NCI-H2029 (cell line): ENCODE measurements around the gene MARCHF10.
A peak's percentile ranks its signal among the peaks of the same experiment; 100 is the strongest.
"Not testable (repeated sequence)": the region's sequence is repeated elsewhere in the genome, so short reads cannot be mapped to it uniquely, and the experiment has no call there.

Source experiments
- DNase-seq: peaks from one replicate; lab custom pipeline; 2025; lab: John Stamatoyannopoulos, UW

Gene MARCHF10

DNA sequence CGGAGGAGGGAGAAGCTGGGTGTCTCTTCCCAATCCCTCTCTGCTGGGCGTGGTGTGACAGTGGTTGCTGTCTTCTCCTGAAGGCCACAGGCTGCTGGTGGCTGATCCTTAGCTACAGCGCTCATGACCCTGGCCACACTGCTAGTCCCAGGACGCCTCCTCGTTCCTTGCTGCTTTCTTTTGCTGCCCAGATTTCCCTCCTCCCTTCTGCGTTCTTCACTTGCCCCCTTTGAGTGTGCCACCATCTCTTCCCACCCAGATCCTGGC is 90.6 kb downstream of the MARCHF10 start:
- no peak for DNase-seq

DNA sequence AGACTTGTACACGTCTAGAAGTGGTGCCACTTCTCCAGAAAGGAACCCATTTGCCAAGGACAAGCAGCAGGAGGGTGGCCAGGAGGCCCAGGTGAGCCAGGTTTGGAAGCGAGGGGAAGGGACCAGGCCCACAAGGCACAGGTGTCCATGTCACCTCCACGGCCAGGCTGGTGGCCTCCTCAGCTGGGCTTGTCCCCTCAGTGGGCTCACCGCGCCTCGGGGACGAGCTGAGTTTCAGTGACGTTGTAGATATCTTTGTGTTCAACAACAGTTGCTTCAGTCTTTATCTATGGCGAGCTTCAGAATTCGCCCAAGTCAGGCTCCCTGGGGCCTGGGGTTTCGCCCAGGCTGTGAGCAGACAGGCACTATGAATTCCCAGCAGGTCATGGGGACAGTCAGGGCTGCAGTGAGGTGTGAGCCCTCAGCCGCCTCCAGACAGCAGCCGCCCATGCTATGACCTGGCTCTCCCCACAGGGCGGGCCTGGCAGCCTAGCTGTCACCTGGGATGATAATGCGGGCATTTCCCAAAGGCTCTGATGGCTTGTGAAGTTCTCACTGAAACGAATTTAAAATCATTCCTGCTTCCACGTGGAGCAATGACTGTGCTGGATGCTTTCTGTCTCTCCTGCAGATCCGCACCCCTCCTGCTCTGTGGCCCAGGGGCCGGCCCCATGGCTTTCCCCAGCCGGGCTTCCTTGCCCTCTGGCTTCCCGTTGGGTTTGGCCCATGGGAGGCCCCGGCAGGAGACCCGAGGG is 91.1 kb downstream of the MARCHF10 start:
- no peak for DNase-seq

DNA sequence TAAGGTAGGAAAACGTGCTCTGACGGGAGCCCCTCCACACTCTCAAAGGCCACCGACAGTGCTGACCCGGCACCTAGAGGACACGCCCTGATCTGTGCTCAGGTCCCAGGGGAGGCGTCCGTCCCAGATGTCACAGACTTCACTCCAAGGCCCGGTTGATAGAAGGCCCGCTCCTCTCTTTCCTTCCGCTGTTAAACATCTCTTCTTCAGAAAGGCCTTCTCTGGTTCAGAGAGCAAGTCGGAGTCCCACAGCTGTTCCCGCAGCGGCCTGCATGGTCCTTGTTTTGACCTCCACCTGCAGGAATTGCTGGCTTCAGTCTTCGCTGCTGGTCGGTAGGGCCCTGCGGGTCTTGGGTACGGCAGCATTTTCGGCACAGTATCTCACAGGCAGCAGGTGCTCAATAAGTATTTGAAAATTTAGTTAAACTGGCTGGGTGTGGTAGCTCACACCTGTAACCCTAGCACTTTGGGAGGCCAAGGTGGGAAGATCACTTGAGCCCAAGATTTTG is 92.2 kb downstream of the MARCHF10 start:
- no peak for DNase-seq

DNA sequence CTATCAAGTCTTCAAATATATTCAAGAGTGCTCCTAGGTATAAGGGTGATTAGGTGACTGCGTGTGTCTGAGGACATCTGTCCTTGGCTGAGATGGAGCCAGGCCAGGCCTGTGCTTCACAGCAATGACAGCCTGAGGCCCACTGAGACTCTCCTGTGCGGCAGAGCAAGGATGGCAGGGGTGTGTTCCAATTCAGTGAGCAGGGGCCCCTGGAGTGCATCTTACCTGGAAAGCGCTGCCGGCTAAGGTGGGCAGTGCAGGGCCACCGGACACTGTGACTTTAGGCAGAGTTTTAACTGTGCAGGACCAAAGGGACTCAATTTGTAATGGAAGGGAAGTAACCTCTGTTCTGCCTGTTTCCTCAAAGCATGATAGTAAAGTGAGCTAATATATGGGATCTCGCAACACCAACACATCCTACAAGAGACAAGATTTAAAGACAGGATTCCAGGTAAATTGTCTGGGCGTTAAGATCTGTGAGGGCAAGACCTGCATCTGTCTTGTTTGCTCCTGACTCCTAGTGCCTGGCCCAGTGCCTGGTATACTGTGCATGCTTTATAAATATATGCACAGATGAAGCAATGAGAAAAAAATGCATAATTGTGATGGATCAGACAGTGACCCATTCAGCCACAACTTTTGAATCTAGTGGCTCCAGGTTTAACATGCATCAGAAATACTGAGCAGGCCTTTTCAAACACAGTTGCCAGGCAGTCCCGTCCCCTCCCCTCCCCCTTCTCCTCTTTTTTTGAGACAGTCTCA is 93.9 kb downstream of the MARCHF10 start:
- no peak for DNase-seq

DNA sequence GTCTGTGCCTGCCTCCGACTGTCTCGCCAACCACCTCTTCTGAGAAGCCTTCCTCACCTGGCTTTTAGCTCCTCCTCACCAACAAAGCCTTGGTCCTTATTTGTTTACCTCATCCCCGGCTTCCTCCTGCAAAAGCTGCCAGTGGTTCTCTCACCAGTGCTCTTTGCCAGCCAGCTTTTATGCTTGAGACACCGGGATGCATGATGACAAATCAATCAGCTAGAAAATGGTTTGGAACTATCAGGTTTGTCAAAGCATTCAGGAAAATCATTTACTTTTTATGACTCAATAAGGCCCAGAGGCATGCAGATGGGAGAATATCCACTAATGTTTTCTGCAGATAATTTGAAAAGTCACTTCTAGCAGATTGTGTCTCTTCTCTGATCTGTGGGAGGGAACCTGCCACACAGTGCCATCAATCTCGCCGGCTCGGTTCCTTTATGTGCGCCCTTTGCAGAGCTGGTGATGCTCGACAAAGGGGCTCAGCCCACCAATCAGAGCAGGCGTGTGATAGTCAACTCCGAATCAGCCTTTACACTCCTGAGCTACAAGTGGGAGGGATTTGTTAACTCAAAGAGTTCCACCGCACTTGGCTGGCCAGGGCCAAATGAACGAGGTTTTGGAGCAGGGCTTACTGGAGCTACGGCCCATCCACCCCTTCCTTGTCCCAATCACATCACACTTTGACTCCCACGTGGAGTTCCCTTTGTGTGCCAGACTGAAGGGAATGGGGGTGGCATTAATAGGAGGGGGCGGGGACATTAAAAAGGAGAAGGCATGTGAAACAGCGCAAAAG is 94.8 kb downstream of the MARCHF10 start:
- no peak for DNase-seq

DNA sequence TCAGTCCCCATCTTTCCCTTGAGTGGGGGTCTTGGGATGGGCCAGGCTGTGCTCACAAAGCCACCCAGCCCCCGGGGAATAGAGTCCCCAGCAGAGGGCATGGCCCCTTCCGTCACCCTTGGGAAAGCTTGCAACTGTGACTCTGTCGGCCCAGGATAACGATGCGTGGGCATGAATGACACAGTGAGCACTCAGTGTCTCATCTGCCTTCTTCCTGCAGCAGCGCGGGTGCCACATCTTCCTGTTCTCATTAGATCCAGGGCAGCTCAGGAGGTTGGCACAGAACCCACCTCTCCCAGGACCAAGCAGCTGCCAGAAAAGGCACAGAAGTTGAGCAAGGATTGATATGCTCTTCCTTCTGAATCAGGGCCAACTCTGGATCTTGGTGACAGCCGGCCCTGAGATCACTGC is 95.9 kb downstream of the MARCHF10 start:
- no peak for DNase-seq

DNA sequence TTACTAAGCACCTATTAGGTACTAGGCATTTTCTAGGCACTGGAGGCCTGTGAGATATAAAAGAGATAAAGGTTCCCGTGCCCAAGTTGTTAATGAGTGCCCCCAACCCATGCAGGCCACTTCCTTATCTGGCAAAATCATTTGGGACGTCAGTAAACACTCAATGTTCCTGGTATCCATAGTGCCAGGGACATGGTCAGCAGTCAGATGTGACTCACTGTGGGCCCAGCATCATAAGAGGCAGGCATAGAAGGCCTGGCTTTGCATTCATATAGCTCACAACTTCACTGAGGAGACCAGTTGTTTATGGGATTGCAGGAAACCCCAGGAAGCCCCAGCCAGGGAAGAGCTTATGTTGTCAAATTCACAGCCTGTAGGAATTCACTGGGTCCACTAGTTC is 99.5 kb downstream of the MARCHF10 start:
- no peak for DNase-seq

DNA sequence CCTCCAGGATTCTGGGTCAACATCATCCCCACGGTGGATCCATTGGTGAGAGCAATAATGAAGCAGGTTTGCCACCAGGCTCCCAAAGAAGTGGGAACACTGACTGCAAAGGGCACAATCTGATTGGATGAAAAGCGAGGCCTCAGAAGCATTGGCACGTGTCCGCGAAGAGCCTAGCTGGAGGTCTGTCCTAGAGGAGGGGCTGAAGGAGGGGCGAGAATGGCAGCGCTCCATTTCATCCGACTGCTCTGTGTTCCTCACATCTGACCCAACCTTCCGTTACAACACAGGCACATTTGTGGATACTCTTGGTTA is 100.7 kb downstream of the MARCHF10 start:
- DNase-seq: no peak

DNA sequence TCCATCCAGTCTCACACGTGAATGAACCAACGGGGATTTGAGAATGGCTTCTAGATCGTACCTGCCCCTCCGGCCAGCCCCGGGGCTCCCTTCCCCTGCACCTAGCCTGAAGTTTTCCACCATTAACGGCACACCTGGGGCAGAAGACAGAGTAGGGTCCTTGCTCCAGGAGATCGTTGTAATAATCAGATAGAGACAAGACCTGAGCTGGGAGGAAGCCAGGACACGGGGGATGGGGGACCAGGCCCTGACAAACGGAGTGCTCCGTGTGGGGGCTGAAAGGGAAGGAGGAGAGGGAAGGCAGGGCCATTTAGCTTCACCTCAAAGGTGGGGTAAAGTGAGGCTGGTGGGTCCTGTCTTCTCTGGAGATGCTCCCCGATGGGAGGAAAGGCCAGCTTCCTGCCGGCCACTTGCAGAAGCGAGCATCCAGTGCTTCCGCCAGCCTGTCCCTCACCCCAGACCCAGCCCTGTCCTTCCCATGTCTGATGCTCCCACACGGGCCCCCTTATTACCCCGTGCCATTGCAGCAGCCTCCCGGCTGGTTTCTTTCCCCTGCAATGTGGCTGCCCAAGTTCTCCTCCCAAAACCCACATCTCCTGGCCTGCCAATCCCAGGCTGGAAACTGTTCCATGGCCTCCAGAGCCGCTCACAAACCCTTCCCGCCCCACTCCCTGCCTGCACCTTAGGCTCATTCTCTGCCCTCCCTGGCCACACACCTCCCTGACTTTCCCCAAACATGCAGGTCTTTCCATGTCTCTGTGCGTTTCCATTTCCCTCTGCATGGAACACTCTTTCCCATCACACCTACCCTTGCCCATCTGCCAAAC is 101.3 kb downstream of the MARCHF10 start:
- DNase-seq: no peak

DNA sequence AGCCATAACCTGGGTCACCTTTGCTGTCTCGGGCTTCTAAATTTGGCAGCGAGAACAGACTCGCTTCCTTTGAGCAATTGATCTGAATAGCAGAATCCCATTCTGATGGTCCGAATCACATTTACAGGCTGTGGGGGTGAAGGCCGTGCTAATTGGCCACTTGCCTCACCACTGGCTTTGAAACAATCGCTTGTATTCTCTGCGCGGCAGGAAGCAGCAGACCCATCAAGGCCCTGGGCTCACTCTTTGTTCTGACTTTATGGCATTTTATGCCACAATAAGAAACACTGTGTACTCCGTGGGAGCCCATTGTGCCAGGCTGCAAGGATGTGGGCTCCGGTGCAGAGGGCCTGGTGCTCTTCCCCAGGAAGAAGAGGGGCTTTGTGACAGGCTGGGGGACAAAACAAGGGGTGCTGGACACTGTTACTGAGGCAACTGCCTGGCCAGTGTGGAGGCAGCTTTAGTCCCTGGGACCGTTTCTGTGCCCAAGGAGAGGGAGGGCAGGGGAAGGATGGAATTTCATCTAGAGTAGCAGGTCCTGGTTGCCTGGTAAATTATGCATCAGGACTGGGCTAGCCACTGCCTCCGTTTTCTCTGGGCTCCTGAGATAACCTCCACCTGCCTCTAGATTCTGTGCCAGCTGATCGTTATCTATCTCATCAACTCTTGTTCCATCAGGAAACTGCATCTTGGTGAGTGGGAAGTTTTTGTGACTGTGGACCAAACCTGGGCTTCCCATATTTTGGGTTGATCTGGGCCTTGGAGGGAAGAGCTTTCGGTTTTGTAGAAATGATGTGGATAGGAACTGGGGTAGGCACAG is 102.1 kb downstream of the MARCHF10 start:
- no peak for DNase-seq

DNA sequence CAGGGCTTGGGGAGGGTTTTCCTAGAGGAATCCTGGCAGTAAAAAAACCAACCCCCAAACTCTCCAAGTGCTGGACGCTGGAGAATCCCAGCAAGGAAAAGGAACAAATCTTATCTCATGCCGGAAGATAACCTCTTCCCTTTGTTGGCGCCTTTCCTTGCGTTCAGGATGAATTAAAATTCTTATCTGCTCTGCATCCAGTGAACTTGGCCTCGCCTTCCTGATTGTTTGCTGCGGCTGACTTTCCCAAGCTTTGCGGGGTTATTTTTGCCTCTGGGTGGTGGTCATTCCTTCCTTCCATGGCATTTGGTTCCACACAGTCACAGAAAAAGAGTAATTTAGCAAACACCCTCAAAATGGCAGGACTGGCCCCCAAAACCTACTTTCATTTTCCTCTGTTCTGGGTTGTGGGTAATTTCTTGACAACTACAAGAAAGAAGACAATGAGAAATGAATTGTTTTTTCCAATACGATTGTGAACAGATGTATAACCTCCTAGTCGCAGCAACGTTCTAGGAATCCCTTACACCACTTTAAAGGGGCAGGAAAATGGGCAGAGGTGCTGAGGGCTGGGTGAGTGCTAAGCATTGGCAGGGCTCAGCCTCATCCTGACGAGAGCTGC is 102.8 kb downstream of the MARCHF10 start:
- DNase-seq: no peak

DNA sequence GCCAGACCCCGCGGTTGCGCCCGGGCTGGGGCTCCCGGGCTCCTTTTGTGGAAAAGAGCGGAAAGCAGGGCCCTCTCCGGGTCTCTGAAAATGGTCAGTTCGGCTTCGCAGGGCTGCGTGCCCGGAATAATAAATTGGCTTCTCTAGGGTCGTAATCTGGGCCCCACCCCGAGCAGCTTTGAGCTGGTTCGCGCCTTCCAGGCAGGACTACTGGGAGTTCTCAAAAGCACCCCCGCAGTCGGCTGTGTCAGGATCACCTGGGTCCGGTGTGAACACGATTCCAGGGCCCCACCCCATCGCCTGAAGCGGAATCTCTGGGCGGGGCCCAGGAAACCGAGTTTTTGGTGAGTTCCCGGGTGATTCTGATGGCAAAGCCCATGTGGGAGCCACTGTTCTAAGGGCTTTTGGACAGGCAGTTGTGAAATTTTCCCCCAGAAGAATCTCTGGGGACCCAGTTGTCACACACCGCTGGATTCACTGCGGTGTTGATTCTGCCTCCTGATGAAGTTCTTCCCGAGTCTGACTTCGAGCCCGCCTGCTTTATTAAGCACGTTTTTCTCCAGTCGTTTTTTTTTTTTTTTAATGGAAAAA is 103.6 kb downstream of the MARCHF10 start:
- DNase-seq: no peak

DNA sequence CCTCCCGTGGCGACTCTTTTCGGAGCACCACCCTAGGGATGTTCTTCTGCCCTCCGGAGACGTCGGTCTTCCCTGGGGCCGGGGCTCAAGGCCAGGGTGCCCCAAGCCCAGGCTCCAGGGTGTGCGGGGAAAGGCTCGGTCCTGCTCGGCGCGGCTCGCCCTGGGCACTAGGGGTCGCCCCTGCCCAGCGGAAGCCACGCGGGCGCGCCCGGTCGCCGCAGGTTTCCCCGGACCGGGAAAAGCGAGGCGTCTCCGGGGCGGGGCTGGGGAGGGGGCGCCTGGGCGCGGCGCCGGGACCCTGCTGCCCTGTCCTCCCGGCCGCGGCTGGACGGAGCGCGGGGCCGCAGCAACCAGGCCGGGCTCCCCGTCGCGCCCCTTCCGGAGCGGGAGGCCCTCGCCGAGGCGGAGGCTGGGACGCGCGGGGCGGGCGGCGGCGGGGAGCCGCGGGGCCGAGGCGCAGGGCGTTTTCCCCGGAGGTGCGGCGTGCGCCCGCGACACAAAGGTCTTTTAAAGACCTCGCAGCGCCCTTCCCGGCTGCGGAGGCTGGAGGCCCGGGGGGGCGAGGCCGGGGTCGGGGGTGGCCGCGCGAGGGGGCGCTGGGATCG is 104.2 kb downstream of the MARCHF10 start:
- DNase-seq: peak; percentile 31

DNA sequence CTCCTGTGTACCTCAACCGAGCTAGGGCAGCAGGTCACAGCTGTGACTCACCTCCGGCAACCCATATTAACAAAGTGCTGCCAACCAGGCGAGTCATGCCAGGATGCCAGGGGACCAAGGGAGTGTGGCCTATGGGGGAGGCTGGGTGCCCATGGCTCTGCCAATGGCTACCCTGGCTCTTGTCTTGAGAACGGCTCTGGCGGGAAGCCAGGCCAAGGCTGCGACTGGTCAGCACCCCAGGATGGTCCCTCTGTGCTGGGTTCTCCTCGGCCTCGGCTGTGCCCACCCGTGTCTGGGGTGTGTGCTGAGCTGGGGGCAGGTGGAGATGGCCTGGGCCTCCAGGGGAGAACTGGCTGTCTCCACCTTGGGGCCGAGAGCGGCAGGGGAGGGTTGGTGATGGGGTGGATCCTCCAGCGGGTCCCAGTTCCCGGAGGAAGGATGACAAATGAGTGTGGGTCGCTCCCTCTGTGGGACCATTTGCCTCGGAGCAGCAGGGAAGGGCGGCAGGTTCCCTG is 104.8 kb downstream of the MARCHF10 start:
- DNase-seq: no peak

DNA sequence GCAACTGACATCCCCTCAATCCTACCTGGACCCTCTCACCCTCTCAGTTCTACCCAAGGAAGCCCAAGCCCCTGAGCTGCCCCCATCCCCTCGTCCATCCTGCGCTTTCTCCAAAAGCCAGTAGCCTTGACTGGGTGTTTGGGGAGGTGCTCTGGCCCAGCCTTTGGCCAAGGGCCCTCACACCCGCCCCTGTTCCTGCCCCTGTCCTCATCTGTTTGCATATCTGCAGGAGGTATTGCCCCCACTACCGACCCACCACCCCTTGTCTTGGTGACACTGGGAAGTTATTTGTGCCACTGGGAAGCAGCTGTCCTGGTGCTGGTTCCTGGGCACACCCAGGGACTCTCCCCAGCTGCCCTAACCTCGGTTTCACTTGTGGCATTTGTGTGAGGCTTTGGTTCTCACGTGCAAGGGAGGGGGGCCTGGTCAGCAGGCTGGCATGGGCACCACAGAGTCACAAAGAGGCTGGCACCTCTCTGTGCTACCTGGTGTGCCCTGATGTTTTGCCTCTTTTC is 105.3 kb downstream of the MARCHF10 start:
- DNase-seq: no peak

DNA sequence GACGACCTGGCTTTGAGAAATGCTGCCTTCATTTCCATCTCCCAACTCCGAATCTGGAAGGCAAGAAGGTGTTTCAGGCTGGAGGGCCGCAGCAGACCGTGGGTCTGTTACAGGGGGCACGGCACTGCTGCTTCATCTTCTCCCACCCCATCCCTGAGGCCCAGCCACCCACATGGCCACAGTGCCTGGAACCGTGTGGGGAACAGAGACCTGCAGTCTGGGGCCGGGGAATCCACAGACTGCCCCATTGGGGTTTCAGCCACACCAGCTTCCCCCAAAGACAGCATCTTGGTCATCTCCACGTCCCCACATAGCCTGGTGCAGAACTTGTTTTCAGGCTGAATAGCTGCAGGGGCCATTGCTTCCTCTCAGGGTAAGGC is 106.4 kb downstream of the MARCHF10 start:
- DNase-seq: no peak

DNA sequence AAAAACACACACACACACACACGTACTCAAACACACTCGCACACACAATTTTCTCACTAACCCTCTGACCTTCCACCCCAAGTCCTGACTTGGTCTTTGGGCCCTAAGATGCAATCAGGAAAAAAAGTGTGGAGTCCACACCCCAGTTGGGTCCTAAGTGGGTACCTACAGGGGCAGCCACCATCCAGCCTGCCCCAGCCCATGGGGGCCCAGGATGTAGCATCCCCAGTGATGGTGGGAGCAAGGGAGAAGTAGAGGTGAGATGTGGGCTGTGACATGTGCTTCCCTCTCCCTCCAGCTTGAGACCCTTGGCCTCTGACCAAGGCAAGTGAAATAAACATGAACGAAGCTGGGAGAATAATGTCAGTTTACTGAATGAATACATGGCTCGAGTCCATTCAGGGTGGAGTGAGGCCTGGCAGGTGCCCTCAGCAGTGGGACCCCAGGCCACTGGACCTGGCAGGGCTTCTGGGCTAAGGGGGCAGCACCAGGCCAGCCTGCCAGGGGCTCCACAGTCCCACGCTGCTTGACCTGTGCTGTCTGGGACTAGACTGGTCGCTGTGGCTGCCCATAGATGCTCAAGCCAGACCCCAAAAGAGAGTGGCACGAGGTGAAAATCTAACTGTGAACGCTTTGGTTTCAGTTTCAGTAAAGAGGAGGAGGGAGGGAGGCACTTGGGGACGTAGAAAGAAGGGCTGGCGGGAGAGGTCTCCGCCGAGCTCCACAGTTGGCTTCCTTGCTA is 107.0 kb downstream of the MARCHF10 start:
- DNase-seq: no peak

DNA sequence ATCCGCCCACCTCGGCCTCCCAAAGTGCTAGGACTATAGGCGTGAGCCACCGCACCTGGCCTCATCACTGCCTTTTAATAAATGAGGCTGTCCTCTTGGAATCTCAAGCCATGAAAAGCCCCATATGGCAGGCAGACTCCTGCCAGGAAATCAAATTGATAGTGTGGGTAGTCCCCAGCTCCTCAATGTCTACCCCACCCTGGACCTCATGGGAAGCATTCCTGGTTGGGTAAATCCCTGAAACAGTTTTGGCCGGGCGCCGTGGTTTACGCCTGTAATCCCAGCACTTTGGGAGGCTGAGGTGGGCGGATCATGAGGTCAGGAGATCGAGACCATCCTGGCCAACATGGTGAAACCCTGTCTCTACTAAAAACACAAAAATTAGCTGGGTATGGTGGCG is 109.7 kb downstream of the MARCHF10 start:
- not testable (repeated sequence) for DNase-seq
